C4-2B (cell line): Measurements from ENCODE around the gene OR5H2.

Experiments used
- ZFX ChIP-seq: fragments of 450-650 bp; IDR thresholded peaks from 2 replicates; pipeline ENCODE4 v1.6.1; 2017
- TF ChIP-seq, protein P1 (sequence below): fragments of 450-650 bp; conservative IDR thresholded peaks from 2 replicates; pipeline ENCODE4 v1.5.1; 2017; ENCODE audit warnings: mild to moderate bottlenecking

DNA sequence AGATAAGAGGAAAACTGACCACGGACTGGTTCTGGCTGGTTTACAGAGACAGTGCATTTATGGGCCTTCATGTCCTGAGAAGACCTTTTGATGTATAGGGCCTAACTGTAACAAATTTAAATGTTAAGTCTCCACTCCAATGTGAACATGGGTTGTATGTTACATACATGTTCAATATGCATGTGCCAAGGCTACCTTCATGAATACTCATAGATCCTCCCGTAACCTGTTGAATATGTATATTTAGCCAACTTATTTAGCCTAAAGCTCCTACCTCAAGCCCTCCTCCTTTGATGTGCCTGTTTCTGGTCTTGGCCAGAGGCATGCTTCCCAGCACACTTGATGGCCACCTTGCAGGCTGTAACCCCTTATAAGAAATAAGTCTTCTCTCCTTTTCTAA is at the start of gene OR5H2:
- TF ChIP-seq, protein P1, sequence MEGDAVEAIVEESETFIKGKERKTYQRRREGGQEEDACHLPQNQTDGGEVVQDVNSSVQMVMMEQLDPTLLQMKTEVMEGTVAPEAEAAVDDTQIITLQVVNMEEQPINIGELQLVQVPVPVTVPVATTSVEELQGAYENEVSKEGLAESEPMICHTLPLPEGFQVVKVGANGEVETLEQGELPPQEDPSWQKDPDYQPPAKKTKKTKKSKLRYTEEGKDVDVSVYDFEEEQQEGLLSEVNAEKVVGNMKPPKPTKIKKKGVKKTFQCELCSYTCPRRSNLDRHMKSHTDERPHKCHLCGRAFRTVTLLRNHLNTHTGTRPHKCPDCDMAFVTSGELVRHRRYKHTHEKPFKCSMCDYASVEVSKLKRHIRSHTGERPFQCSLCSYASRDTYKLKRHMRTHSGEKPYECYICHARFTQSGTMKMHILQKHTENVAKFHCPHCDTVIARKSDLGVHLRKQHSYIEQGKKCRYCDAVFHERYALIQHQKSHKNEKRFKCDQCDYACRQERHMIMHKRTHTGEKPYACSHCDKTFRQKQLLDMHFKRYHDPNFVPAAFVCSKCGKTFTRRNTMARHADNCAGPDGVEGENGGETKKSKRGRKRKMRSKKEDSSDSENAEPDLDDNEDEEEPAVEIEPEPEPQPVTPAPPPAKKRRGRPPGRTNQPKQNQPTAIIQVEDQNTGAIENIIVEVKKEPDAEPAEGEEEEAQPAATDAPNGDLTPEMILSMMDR = no peak
- no peak for TF ChIP-seq ZFX
